HCT116 (cell line): ENCODE results near the gene CSDE1. TPM values are rescaled to one million over a fixed set of nuclear protein-coding genes. Genes with fewer than 3 reads are reported as not detected.
"Not testable (repeated sequence)": the region's sequence is repeated elsewhere in the genome, so short reads cannot be mapped to it uniquely, and the experiment has no call there.

ENCODE experiments used
- ATAC-seq: fragments of 200-7000 bp; cut with Tn5 transposase; 2 replicates; pipeline ENCODE4 v1.9.1; 2020; ENCODE audit warnings: mild to moderate bottlenecking, moderate library complexity
- BruUV-seq: library from RNA; stranded (reverse); fragments of 400-500 nt; replicated peaks from 2 replicates; lab custom pipeline; 2021; lab: Mats Ljungman, UMichigan
- CTCF ChIA-PET: fragments of 300-600 bp; sonication (Branson Sonifier 250); formaldehyde crosslinking; loops from one replicate; lab custom pipeline; 2021; ENCODE audit warnings: antibody characterized with exemption; lab: Charles Lee
- POLR2A ChIA-PET: fragments of 300-600, 350-600 bp; sonication (Branson Sonifier 250); formaldehyde crosslinking; loops from one replicate; lab custom pipeline; 2021; ENCODE audit warnings: antibody characterized with exemption; lab: Charles Lee
- RAD21 ChIA-PET, 2 experiments: fragments of 300-600 bp; sonication (Branson Sonifier 250); formaldehyde crosslinking; loops; one replicate each; lab custom pipeline; 2023; ENCODE audit warnings: low total read pairs in 2 of 2; ENCODE audit not compliant: uncharacterized antibody in 2 of 2, unreplicated experiment in 2 of 2, low non-redundant PET in 1 of 2; lab: Charles Lee
- DNase-seq: peaks from one replicate; pipeline ENCODE4 v3.0.0-alpha.2; 2010; ENCODE audit warnings: low read depth, low spot score
- H2AFZ ChIP-seq: fragments of 200-600 bp; shearing (Covaris generic), sonication (generic); 2 replicates; pipeline ENCODE4 v1.6.1; 2017; ENCODE audit warnings: low read depth, mixed run types, mixed read lengths, antibody characterized with exemption, low read length; ENCODE audit not compliant: poor library complexity, severe bottlenecking
- H3K27ac ChIP-seq: 2 replicates; pipeline ENCODE4 v1.5.1; 2012; ENCODE audit warnings: low read depth, low read length
- H3K27me3 ChIP-seq: fragments of 200-600 bp; sonication (generic); 2 replicates; pipeline ENCODE4 v1.6.1; 2016; ENCODE audit warnings: mixed run types, low read length, mixed read lengths; ENCODE audit not compliant: insufficient read depth
- H3K36me3 ChIP-seq, 2 experiments: fragments of 200-500 bp in 1 of 2; fragments of 200-600 bp in 1 of 2; sonication (Bioruptor generic) in 1 of 2; sonication (generic) in 1 of 2; 2 replicates each; pipeline versions ENCODE4 v1.5.1 to v1.6.1; 2014 to 2016; ENCODE audit warnings: low read length in 2 of 2, inconsistent platforms in 1 of 2, mixed read lengths in 1 of 2, mixed run types in 1 of 2; ENCODE audit not compliant: insufficient read depth in 2 of 2, control insufficient read depth in 1 of 2
- H3K4me1 ChIP-seq, 2 experiments: fragments of 200-600 bp in 1 of 2; sonication (generic) in 1 of 2; 2 replicates each; pipeline versions ENCODE4 v1.5.1 to v1.6.1; 2012 to 2017; ENCODE audit warnings: low read length in 2 of 2, inconsistent platforms in 1 of 2, mild to moderate bottlenecking in 1 of 2, mixed read lengths in 1 of 2, mixed run types in 1 of 2, moderate library complexity in 1 of 2; ENCODE audit not compliant: insufficient read depth in 2 of 2, control insufficient read depth in 1 of 2
- H3K4me2 ChIP-seq: fragments of 200-600 bp; sonication (generic); 2 replicates; pipeline ENCODE4 v1.6.1; 2017; ENCODE audit warnings: mixed run types, low read length, mixed read lengths
- H3K4me3 ChIP-seq, 2 experiments: fragments of 200-600 bp in 1 of 2; sonication (generic) in 1 of 2; replicated peaks in 1 of 2; 2 replicates each; pipeline ENCODE4 v1.5.1; 2011 to 2016; ENCODE audit warnings: low read length in 2 of 2, control low read depth in 1 of 2, low read depth in 1 of 2, mild to moderate bottlenecking in 1 of 2, mixed read lengths in 1 of 2, mixed run types in 1 of 2
- H3K79me2 ChIP-seq: fragments of 200-600 bp; sonication (generic); 2 replicates; pipeline ENCODE4 v1.6.1; 2017; ENCODE audit warnings: mild to moderate bottlenecking, mixed run types, low read length, moderate library complexity, mixed read lengths; ENCODE audit not compliant: insufficient read depth
- H3K9ac ChIP-seq: fragments of 200-600 bp; sonication (generic); 2 replicates; pipeline ENCODE4 v1.6.1; 2016; ENCODE audit warnings: low read length, mixed read lengths
- H3K9me2 ChIP-seq: fragments of 200-600 bp; sonication (generic), shearing (Covaris generic); 2 replicates; pipeline ENCODE4 v1.6.1; 2017; ENCODE audit warnings: mixed run types, mild to moderate bottlenecking, moderate library complexity; ENCODE audit not compliant: insufficient read depth
- H3K9me3 ChIP-seq, 2 experiments: fragments of 200-500 bp in 1 of 2; fragments of 200-600 bp in 1 of 2; sonication (Bioruptor generic) in 1 of 2; sonication (generic) in 1 of 2; 2 replicates each; pipeline ENCODE4 v1.6.1; 2014 to 2017; ENCODE audit warnings: low read length in 2 of 2, mixed read lengths in 2 of 2, inconsistent platforms in 1 of 2, low read depth in 1 of 2, mild to moderate bottlenecking in 1 of 2, mixed run types in 1 of 2, moderate library complexity in 1 of 2; ENCODE audit not compliant: control insufficient read depth in 1 of 2, insufficient read depth in 1 of 2
- H4K20me1 ChIP-seq: fragments of 200-600 bp; sonication (generic), shearing (Covaris generic); 2 replicates; pipeline ENCODE4 v1.6.1; 2017; ENCODE audit warnings: mixed run types, mild to moderate bottlenecking, moderate library complexity; ENCODE audit not compliant: insufficient read depth
- CBX3 ChIP-seq: IDR thresholded peaks from 2 replicates; pipeline ENCODE4 v1.6.1; 2012; ENCODE audit warnings: low read depth
- CEBPB ChIP-seq: IDR thresholded peaks from 2 replicates; pipeline ENCODE4 v1.6.1; 2012; ENCODE audit warnings: low read depth
- FOSL1 ChIP-seq: IDR thresholded peaks from 2 replicates; pipeline ENCODE4 v1.6.1; 2012; ENCODE audit warnings: low read depth
- JUND ChIP-seq: IDR thresholded peaks from 2 replicates; pipeline ENCODE4 v1.6.1; 2012
- POLR2AphosphoS5 ChIP-seq: IDR thresholded peaks from 2 replicates; pipeline ENCODE4 v1.6.1; 2011; ENCODE audit warnings: mild to moderate bottlenecking, low read depth, low read length, moderate library complexity
- SIN3A ChIP-seq: IDR thresholded peaks from 2 replicates; pipeline ENCODE4 v1.6.1; 2012; ENCODE audit warnings: low read depth
- TCF7L2 ChIP-seq: IDR thresholded peaks from 2 replicates; pipeline ENCODE4 v1.7.0; 2011; ENCODE audit warnings: borderline replicate concordance, inconsistent platforms; ENCODE audit not compliant: insufficient read depth, insufficient read length; ENCODE audit errors: extremely low read depth
- YY1 ChIP-seq: IDR thresholded peaks from 2 replicates; pipeline ENCODE4 v1.6.1; 2011; ENCODE audit warnings: low read length, low read depth, moderate library complexity, mild to moderate bottlenecking; ENCODE audit not compliant: insufficient replicate concordance; ENCODE audit errors: extremely low read depth
- ZFX ChIP-seq: fragments of 450-650 bp; IDR thresholded peaks from 2 replicates; pipeline ENCODE4 v1.6.1; 2017
- intact Hi-C: fragments of 100-400 bp; cut with micrococcal nuclease; formaldehyde crosslinking; loops from 2 replicates; pipeline ENCODE4 v1.10.0; 2022
- total RNA-seq: library from RNA; stranded (reverse); gene quantifications from one replicate; pipeline ENCODE4 v1.2.1, GENCODE V29; 2021; ENCODE audit not compliant: unreplicated experiment
- TF ChIP-seq, protein P1 (sequence below): IDR thresholded peaks from 2 replicates; pipeline ENCODE4 v1.6.1; 2012
- TF ChIP-seq, protein P2 (sequence below): IDR thresholded peaks from 2 replicates; pipeline ENCODE4 v1.6.1; 2011; ENCODE audit warnings: mild to moderate bottlenecking, low read length, moderate library complexity; ENCODE audit not compliant: insufficient replicate concordance; ENCODE audit errors: extremely low read depth
- TF ChIP-seq, protein P3 (sequence below): IDR thresholded peaks from 2 replicates; pipeline ENCODE4 v1.6.1; 2012

CSDE1 gene
- total RNA-seq, 1 experiment from 2014 or later, result 515 TPM

DNA sequence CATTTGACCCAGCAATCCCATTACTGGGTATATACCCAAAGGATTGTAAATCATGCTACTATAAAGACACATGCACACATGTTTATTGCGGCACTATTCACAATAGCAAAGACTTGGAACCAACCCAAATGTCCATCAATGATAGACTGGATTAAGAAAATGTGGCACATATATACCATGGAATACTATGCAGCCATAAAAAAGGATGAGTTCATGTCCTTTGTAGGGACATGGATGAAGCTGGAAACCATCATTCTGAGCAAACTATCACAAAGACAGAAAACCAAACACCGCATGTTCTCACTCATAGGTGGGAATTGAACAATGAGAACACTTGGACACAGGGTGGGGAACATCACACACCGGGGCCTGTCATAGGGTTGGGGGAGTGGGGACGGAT, 18.9 kb upstream of the CSDE1 start:
- H3K27me3 ChIP-seq, ATAC-seq, H3K4me3 ChIP-seq, H3K9ac ChIP-seq, H3K9me3 ChIP-seq, H2AFZ ChIP-seq, intact Hi-C loops, H3K27ac ChIP-seq, DNase-seq, H4K20me1 ChIP-seq, BruUV-seq, RAD21 ChIA-PET, POLR2A ChIA-PET, H3K4me2 ChIP-seq, H3K9me2 ChIP-seq: not testable (repeated sequence)
- Histone ChIP-seq H3K36me3 (peaks cover 17 to 25% of the 10 kb centered on the region in 2 experiments; a peak in 3 of 4 replicates), H3K79me2 (peaks cover 32% of the 10 kb centered on the region), H3K4me1 (peaks cover 4 to 13% of the 10 kb centered on the region in 2 experiments; a peak in 3 of 4 replicates)
- CTCF ChIA-PET, result interaction anchor here (0.7 kb wide), 1 partner anchor 12 kb away, joined by 4 read pairs; no protein-coding TSS in a partner anchor

DNA sequence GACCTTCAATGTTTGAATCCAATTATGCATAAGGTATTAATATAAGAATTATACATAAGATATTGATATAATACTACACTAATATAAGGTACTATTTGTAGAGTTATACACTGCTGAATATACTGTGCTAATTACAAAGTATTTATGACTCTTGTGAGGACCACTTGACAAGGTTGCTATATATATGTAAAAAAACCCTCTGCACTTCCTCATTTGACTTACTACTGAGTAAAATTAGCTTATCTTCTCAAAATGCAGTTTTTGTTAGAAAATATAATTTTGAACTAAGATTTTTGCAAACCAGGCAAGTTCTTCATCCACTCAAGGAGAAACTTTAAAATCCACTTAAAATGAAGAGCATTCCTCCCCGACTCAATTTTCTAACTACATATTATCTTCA, 14.2 kb upstream of the CSDE1 start:
- no peaks in the 10 kb centered on the region for H3K4me1 ChIP-seq
- no peak for DNase-seq
- intact Hi-C loops, result no loop called here
- no peak overlapping the region for H3K4me3 ChIP-seq
- RAD21 ChIA-PET, result no interaction called here
- TF ChIP-seq CBX3 (no peak), ZFX (no peak), TCF7L2 (no peak), JUND (no peak), FOSL1 (no peak), CEBPB (no peak), POLR2AphosphoS5 (no peak), SIN3A (no peak), YY1 (no peak)
- TF ChIP-seq, protein P1, sequence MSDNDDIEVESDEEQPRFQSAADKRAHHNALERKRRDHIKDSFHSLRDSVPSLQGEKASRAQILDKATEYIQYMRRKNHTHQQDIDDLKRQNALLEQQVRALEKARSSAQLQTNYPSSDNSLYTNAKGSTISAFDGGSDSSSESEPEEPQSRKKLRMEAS, result no peak
- TF ChIP-seq, protein P2, sequence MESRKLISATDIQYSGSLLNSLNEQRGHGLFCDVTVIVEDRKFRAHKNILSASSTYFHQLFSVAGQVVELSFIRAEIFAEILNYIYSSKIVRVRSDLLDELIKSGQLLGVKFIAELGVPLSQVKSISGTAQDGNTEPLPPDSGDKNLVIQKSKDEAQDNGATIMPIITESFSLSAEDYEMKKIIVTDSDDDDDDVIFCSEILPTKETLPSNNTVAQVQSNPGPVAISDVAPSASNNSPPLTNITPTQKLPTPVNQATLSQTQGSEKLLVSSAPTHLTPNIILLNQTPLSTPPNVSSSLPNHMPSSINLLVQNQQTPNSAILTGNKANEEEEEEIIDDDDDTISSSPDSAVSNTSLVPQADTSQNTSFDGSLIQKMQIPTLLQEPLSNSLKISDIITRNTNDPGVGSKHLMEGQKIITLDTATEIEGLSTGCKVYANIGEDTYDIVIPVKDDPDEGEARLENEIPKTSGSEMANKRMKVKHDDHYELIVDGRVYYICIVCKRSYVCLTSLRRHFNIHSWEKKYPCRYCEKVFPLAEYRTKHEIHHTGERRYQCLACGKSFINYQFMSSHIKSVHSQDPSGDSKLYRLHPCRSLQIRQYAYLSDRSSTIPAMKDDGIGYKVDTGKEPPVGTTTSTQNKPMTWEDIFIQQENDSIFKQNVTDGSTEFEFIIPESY, result no peak
- TF ChIP-seq, protein P3, sequence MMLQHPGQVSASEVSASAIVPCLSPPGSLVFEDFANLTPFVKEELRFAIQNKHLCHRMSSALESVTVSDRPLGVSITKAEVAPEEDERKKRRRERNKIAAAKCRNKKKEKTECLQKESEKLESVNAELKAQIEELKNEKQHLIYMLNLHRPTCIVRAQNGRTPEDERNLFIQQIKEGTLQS, result no peak
- TF ChIP-seq, all 23 proteins: peak for 0
- ChIA-PET CTCF (no interaction called here), POLR2A (no interaction called here)
- Histone ChIP-seq H3K36me3 (peaks cover 12 to 23% of the 10 kb centered on the region in 2 experiments; a peak in 3 of 4 replicates), H4K20me1 (no peaks in the 10 kb centered on the region), H3K27me3 (no peaks in the 10 kb centered on the region), H2AFZ (no peak overlapping the region), H3K4me2 (no peak overlapping the region), H3K9ac (no peak overlapping the region), H3K9me2 (no peaks in the 10 kb centered on the region), H3K27ac (no peak overlapping the region), H3K9me3 (no peaks in the 10 kb centered on the region), H3K79me2 (no peaks in the 10 kb centered on the region)
- no TSS peak for BruUV-seq
- ATAC-seq, result no peak
